GM18526 (cell line): ENCODE results near the gene GBP1.

Source experiments
- POLR2A ChIP-seq: IDR thresholded peaks from 3 replicates; pipeline ENCODE4 v1.6.1; 2011; ENCODE audit not compliant: insufficient read length; ENCODE audit errors: extremely low read depth

GBP1 gene

DNA sequence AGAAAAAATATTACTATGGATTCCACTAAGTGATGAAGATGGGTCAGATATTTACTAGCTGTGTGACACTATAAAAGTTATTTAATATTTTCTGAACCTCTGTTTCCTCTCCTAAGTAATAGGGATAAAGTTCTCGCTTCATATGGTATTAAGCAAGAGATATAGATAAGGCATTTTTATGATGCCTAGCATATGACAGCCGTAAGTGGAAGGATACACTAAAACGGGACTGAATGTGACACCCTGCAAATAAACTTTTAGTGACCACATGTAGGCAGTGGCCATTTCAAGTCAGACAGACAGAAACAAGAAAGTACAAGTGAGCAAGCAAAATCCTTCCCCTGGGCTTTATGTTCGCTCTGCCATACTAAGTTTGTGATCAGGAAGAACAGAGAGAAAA lies 56.5 kb downstream of the GBP1 start:
- no peak for TF ChIP-seq POLR2A

DNA sequence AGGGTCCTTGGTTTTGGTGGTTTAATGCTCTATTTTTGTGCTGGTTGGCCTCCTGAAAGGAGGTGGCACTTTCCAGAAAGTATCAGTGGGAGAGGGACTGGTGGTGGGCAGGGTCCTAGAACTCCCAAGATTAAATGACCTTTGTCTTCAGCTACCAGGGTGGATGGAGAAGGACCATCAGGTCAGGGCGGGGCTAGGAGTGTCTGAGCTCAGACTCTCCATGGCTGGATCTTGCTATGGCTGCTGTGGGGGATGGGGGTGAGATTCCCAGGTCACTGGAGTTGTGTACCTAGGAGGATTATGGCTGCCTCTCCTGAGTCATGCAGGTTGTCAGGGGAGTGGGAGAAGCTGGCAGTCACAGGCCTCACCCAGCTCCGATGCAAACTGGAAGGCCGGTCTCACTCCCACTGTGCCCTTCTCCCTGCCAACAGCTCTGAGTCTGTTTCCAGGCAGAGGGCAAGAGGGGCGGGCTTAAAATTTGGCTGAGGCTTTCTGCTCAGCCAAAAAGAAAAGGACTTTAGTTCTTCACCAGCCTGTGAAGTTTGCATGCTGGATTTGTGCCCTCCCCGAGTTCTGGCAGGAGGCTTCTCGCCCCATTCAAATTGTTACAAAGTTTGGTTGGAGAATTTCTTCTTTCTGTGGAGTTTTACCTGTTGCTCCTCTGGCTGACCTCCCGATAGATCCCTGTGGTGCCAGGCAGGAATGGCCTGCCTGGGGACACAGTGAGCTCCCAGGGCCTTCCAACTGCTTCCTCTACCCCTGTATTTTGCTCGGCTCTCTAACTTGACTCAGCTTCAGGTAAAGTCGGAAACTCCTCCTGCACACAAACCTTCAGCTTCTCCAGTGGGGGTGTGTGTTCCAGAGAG lies 59.5 kb downstream of the GBP1 start:
- no peak for TF ChIP-seq POLR2A
